NB4 (cell line): ENCODE data around the gene MPP4.

Source experiments
- POLR2A ChIP-seq: IDR thresholded peaks from 2 replicates; pipeline ENCODE4 v1.6.1; 2011; ENCODE audit warnings: mild to moderate bottlenecking; ENCODE audit not compliant: insufficient read length; ENCODE audit errors: extremely low read depth
- TF ChIP-seq, protein P1 (sequence below): IDR thresholded peaks from one replicate; pipeline ENCODE4 v1.5.1; 2012; ENCODE audit warnings: low read depth, low read length

- TF ChIP-seq, protein P1, sequence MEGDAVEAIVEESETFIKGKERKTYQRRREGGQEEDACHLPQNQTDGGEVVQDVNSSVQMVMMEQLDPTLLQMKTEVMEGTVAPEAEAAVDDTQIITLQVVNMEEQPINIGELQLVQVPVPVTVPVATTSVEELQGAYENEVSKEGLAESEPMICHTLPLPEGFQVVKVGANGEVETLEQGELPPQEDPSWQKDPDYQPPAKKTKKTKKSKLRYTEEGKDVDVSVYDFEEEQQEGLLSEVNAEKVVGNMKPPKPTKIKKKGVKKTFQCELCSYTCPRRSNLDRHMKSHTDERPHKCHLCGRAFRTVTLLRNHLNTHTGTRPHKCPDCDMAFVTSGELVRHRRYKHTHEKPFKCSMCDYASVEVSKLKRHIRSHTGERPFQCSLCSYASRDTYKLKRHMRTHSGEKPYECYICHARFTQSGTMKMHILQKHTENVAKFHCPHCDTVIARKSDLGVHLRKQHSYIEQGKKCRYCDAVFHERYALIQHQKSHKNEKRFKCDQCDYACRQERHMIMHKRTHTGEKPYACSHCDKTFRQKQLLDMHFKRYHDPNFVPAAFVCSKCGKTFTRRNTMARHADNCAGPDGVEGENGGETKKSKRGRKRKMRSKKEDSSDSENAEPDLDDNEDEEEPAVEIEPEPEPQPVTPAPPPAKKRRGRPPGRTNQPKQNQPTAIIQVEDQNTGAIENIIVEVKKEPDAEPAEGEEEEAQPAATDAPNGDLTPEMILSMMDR = no peak
- no peak for TF ChIP-seq POLR2A
These were observed 13.3 kb downstream of the MPP4 start for GRCh38 chr2:201685156-201685555.
